Liver (tissue), 8 donors: ENCODE data around the gene SMIM45.

ENCODE experiments used
- DNase-seq: peaks from one replicate; pipeline ENCODE4 v3.0.0-alpha.2; 2017; ENCODE audit warnings: low spot score
- H3K27ac ChIP-seq, 2 donors: one replicate each; pipeline ENCODE4 v1.7.0; 2013; ENCODE audit warnings: inconsistent platforms in 2 of 2, low read length in 2 of 2, control low read depth in 1 of 2, low read depth in 1 of 2, mild to moderate bottlenecking in 1 of 2
- H3K27me3 ChIP-seq, 4 donors: one replicate each; pipeline versions ENCODE4 v1.6.1 to v1.7.0; 2013; ENCODE audit warnings: low read length in 3 of 4, inconsistent platforms in 1 of 4, mild to moderate bottlenecking in 1 of 4, moderate library complexity in 1 of 4; ENCODE audit not compliant: control insufficient read depth in 4 of 4, insufficient read depth in 4 of 4
- H3K36me3 ChIP-seq, 4 donors: one replicate each; pipeline versions ENCODE4 v1.6.1 to v1.7.0; 2013; ENCODE audit warnings: low read length in 3 of 4, mild to moderate bottlenecking in 3 of 4, low read depth in 1 of 4, moderate library complexity in 1 of 4; ENCODE audit not compliant: control insufficient read depth in 4 of 4, insufficient read depth in 3 of 4
- H3K4me1 ChIP-seq, 4 donors: one replicate each; pipeline versions ENCODE4 v1.6.1 to v1.7.0; 2013; ENCODE audit warnings: low read length in 3 of 4, mild to moderate bottlenecking in 3 of 4, moderate library complexity in 1 of 4; ENCODE audit not compliant: control insufficient read depth in 4 of 4, insufficient read depth in 4 of 4
- H3K4me3 ChIP-seq, 3 donors: one replicate each; pipeline versions ENCODE4 v1.6.1 to v1.7.0; 2013; ENCODE audit warnings: low read length in 3 of 3, control low read depth in 1 of 3, low read depth in 1 of 3, mild to moderate bottlenecking in 1 of 3
- H3K9ac ChIP-seq, 2 donors: one replicate each; pipeline ENCODE4 v1.7.0; 2013; ENCODE audit warnings: low read length in 2 of 2, mild to moderate bottlenecking in 2 of 2, moderate library complexity in 2 of 2, control low read depth in 1 of 2, low read depth in 1 of 2
- H3K9me3 ChIP-seq, 4 donors: one replicate each; pipeline versions ENCODE4 v1.6.1 to v1.7.0; 2013; ENCODE audit warnings: low read length in 3 of 4; ENCODE audit not compliant: control insufficient read depth in 4 of 4
- FOXA1 ChIP-seq: IDR thresholded peaks from 2 replicates; pipeline ENCODE4 v1.6.1; 2016; ENCODE audit warnings: antibody characterized with exemption
- GABPA ChIP-seq, 2 donors: IDR thresholded peaks in 1 of 2; conservative IDR thresholded peaks in 1 of 2; 2 replicates each; pipeline ENCODE4 v1.6.1; 2016; ENCODE audit warnings: antibody characterized with exemption in 2 of 2, mild to moderate bottlenecking in 1 of 2, moderate library complexity in 1 of 2
- HNF4A ChIP-seq, 2 donors: conservative IDR thresholded peaks; 2 replicates each; pipeline ENCODE4 v1.6.1; 2016; ENCODE audit warnings: antibody characterized with exemption in 2 of 2, mild to moderate bottlenecking in 2 of 2
- RAD21 ChIP-seq, 2 donors: IDR thresholded peaks; 2 replicates each; pipeline ENCODE4 v1.6.1; 2016; ENCODE audit warnings: antibody characterized with exemption in 2 of 2, mild to moderate bottlenecking in 2 of 2
- REST ChIP-seq: IDR thresholded peaks from 2 replicates; pipeline ENCODE4 v1.6.1; 2016; ENCODE audit warnings: antibody characterized with exemption, mild to moderate bottlenecking
- YY1 ChIP-seq: IDR thresholded peaks from 2 replicates; pipeline ENCODE4 v1.6.1; 2016; ENCODE audit warnings: antibody characterized with exemption, mild to moderate bottlenecking
- WGBS: extraction: QIAGEN DNeasy Blood & Tissue Kit; methylation state at CpG from one replicate; pipeline ENCODE4 v1.1.7; 2013; 5-methylcytosine and 5-hydroxymethylcytosine counted together
- TF ChIP-seq, protein P1 (sequence below): fragments of 150-350 bp; IDR thresholded peaks from 2 replicates; pipeline ENCODE4 v1.5.1; 2017; ENCODE audit warnings: improper control_type of control experiment, low read depth, low read length; ENCODE audit not compliant: missing input control
- TF ChIP-seq, protein P2 (sequence below): IDR thresholded peaks from 2 replicates; pipeline ENCODE4 v1.6.1; 2016; ENCODE audit warnings: antibody characterized with exemption
- donor health status: healthy.
- donor health status: healthy.
- donor health status: healthy.
- donor health status: healthy.
- donor health status: healthy.

Gene SMIM45

GRCh38 chr22:41917903-41918791 lies 33.8 kb upstream of the SMIM45 start (continued):
- TF ChIP-seq, protein P1, sequence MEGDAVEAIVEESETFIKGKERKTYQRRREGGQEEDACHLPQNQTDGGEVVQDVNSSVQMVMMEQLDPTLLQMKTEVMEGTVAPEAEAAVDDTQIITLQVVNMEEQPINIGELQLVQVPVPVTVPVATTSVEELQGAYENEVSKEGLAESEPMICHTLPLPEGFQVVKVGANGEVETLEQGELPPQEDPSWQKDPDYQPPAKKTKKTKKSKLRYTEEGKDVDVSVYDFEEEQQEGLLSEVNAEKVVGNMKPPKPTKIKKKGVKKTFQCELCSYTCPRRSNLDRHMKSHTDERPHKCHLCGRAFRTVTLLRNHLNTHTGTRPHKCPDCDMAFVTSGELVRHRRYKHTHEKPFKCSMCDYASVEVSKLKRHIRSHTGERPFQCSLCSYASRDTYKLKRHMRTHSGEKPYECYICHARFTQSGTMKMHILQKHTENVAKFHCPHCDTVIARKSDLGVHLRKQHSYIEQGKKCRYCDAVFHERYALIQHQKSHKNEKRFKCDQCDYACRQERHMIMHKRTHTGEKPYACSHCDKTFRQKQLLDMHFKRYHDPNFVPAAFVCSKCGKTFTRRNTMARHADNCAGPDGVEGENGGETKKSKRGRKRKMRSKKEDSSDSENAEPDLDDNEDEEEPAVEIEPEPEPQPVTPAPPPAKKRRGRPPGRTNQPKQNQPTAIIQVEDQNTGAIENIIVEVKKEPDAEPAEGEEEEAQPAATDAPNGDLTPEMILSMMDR, result no peak
- no peak for TF ChIP-seq HNF4A (conservative IDR thresholded peaks at IDR 0.05)

DNA sequence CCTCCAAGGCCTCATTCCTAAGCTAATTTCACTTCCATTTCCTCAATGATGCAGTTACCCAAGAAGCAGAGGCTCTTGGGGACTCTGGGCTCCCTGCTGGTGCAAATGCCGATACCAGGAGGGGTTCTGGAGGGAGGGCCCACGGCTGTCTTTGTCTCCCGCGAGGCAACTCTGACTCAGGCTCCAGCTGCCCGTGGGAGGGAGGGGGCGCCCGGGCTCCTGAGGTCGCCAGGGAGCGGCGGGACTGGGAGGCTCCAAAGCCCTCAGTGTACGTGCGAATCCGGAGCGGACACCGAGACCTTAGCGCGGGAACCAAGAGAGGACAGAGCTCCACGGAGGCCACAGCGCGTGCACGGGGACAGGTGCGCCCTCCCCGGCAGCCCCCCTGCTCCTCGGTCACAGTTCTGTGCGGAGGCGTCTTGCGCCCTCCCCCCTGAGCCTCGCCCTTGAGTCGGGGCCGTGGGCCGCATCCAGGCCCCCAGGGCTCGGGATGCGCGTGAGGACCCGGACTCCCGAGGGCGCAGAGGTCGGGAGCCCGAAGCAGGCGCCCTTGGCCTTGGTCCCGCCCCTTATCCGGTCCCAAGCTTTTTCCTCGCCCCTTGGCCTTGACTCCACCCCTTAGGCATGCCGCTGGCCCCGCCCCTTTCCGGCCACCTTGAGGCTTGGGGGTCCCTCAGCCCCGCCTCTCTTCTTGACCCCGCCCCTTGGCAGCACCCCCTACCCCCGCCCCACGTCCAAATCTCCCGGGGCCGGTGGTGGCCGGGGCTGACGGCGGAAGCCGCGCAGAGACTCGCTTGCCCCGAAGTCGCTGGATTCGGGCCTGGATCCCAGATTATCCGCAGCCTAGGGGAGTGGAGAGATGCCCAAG lies 32.4 kb upstream of the SMIM45 start:
- 8% methylated on average over 62 of the region's 62 CpGs for WGBS
- H3K36me3 ChIP-seq, result no peaks in the 10 kb centered on the region
- no peak overlapping the region for H3K9ac ChIP-seq
- H3K27ac ChIP-seq, result no peak overlapping the region
- H3K4me1 ChIP-seq, result peaks cover 0 to 17% (median 10%) of the 10 kb centered on the region in 4 donors
- no peaks in the 10 kb centered on the region for H3K9me3 ChIP-seq
- no peak for DNase-seq
- H3K27me3 ChIP-seq, result peaks cover 0 to 9% (median 4%) of the 10 kb centered on the region in 4 donors
- TF ChIP-seq FOXA1, result no peak
- H3K4me3 ChIP-seq, result peak overlapping the region in 1 of 3 donors; percentile 27

DNA sequence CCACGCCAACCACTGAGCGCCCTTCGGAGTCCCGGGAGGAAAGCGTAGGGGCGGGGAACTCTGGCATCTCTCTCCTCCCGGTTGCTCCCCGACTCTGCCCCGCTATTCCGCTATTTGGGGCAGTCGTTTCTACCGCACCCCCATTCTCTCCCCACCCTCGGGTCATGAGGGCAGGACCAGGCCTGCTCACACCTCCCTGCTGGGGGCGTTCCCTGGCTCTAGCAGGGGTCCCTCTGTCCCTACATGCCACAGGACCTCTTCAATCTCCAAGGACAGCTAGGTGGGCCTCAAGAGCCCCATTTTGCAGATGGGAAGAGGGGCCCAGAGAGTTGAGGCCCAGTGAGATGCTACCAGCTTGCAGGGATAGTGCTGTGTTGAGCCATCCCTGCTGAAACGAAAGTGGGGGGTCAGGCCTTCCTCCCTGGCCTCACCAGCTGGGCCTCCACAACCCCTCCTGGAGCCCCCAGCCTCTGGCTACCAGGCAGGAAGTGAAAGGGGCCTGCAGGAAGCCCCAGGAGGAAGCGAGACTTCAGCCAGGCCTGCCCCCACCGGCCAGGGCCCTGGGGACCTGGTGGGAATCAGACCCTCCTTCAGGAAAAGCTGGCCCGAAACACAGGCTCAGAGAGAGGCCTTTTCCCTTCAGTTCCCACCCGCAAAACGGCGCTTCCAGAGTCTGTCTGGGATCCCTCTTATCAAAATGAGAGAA lies 31.5 kb upstream of the SMIM45 start:
- no peak overlapping the region for H3K9ac ChIP-seq
- WGBS, result 68% methylated on average over 21 of the region's 21 CpGs
- H3K36me3 ChIP-seq, result no peaks in the 10 kb centered on the region
- H3K27me3 ChIP-seq, result peaks cover 0 to 6% (median 3%) of the 10 kb centered on the region in 4 donors
- no peak for DNase-seq
- TF ChIP-seq YY1, result no peak
- no peak for TF ChIP-seq RAD21 (IDR thresholded peaks at IDR 0.05)
- TF ChIP-seq, protein P2, sequence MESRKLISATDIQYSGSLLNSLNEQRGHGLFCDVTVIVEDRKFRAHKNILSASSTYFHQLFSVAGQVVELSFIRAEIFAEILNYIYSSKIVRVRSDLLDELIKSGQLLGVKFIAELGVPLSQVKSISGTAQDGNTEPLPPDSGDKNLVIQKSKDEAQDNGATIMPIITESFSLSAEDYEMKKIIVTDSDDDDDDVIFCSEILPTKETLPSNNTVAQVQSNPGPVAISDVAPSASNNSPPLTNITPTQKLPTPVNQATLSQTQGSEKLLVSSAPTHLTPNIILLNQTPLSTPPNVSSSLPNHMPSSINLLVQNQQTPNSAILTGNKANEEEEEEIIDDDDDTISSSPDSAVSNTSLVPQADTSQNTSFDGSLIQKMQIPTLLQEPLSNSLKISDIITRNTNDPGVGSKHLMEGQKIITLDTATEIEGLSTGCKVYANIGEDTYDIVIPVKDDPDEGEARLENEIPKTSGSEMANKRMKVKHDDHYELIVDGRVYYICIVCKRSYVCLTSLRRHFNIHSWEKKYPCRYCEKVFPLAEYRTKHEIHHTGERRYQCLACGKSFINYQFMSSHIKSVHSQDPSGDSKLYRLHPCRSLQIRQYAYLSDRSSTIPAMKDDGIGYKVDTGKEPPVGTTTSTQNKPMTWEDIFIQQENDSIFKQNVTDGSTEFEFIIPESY, result no peak
- no peak for TF ChIP-seq FOXA1
- no peak for TF ChIP-seq HNF4A (conservative IDR thresholded peaks at IDR 0.05)
- no peak for TF ChIP-seq REST
- no peak for TF ChIP-seq GABPA (IDR thresholded peaks at IDR 0.05 in 1 of 2, conservative IDR thresholded peaks at IDR 0.05 in 1 of 2)
- H3K9me3 ChIP-seq, result no peaks in the 10 kb centered on the region
- peaks cover 0 to 9% (median 6%) of the 10 kb centered on the region in 4 donors for H3K4me1 ChIP-seq
- H3K27ac ChIP-seq, result no peak overlapping the region
- H3K4me3 ChIP-seq, result no peak overlapping the region
